Hypothalamus (tissue), 51 donors: ENCODE measurements around the gene TLR3.
"Not testable (repeated sequence)": the region's sequence is repeated elsewhere in the genome, so short reads cannot be mapped to it uniquely, and the experiment has no call there.

ENCODE experiments used
- DNase-seq, 51 donors: peaks; one replicate each; lab custom pipeline; 2025; lab: John Stamatoyannopoulos, UW

Gene TLR3

DNA sequence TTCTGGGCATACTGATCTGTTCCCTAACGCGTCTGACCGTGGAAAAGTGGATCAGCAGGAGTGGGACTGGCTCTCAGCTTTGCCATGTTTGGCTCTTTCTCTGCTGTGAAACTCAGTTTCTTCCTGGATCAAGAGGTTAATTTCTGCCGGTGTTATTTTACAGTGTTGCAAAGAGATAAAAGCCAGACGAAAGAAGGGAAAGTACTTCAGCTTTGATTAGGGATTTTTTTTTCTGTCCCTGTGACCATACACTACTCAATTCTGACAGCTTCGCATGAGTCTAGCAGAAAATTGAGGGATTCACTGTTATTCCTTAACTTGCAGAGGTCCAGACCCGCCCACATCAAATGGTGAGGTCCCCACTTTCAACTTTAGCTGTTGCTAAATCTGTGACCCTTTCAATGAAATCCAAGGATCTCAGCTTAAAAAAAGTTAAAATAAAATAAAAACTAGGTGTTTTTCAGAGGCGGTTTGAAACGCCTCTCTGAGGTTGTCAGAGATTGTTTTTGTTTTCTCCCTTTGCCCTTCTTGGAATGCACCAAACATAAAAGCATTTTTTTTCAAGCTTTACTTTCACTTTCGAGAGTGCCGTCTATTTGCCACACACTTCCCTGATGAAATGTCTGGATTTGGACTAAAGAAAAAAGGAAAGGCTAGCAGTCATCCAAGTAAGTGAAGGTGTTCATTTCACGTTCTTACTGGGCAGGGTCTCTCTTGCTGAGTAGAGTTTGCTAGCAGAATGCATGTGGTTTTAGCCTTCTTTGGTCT, at the start of gene TLR3:
Gene TLR3, plus strand, starts transcription at position 576 of the 768 bp plus-strand sequence. CDS start 7,464 bp downstream, outside the sequence.
- peak in 2 of 51 donors; percentile 27 to 47 for DNase-seq

- no peak for DNase-seq
Measured at GRCh38 chr4:186019269-186019668, 49.7 kb upstream of the TLR3 start.

GRCh38 chr4:186020106-186020792, 48.7 kb upstream of the TLR3 start:
- no peak for DNase-seq

GRCh38 chr4:186020793-186021407, 48.1 kb upstream of the TLR3 start:
- DNase-seq: peak in 2 of 51 donors; percentile 19 to 49

DNA sequence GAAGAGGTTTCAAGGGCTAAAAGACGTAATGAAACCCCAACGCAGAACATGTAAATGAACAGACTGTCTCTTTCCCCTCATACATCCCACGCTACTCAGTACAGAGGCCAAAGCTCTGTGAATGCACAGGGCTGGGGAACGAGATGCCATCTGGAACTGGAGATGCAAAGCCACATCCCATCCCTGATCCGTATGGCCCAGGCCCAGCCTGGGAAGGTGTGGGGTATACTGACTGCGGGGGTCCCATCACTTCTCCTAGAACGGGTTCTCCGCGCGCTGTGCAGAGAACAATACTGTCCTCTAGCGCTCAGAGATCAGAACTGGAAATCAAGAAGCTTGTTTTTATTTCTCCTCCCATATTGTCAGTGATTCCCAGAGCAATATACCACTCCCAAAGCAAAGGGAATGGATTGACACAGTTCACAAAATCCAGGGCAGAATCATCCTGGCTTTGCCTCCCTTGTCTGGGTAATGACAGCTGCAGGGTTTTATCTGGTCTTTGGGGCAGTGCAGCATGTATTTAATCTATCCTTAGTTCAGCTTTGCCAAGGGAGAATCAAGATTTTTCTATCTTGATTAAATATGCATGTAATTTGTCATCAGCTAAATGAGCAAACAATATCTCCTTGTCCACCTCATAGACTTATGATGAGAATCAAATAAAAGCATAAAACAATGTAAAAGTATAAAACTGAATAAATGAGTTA, 47.3 kb upstream of the TLR3 start:
- peak in 25 of 51 donors; percentile 1 to 67 (median 15) for DNase-seq

GRCh38 chr4:186023975-186024374, 45.0 kb upstream of the TLR3 start:
- DNase-seq: no peak

DNA sequence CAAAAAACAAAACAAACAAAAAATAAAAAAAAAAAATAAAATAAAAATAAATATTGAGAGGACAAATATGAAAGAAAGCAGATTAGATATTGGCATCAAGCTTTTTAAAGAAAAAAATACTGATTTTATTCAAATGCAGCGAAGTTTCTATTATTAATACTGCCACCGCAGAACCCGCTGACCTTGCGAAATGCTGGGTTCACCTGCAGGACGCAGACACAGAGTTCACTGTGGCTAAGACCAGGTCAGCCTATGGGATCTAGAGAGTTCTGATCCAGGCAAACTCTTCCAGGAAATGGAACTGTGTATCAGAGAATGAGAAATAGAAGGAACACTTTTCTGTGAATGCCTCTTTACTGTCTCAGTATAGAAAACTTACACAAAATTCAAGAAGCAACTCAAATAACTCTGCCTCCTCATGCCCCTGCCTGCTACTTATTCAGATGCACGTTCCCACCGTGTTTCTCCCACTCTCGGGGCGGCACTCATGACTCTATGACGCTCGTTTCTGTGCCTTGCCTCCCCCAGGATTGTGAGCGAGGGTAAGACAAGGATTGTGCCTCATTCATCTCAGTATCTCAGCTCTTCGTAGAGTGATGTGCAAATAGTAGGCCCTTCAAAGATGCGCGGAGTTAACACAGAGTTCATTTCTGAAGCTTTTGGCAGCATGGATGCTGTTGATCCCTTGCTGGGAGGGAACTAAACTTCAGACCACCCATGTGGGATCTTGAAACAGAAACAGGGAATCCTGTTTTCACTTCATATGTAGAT, 44.1 kb upstream of the TLR3 start:
- peak in 2 of 51 donors; percentile 16 to 27 for DNase-seq

DNA sequence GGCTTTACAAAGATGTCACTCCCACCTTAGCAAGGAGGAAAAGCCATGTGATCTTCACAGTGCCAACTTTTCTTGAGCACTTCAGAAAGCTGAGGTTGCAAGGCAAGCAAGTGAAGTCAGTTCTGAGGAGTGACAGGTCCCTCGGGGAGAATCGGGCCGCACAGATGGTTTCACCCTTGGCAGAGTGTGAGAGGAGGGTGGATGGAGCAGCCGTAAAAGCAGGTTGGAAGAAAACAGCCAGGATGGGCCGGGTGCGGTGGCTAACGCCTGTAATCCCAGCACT, 43.6 kb upstream of the TLR3 start:
- DNase-seq: no peak

GRCh38 chr4:186027405-186027804, 41.6 kb upstream of the TLR3 start:
- no peak for DNase-seq

GRCh38 chr4:186029571-186030398, 39.2 kb upstream of the TLR3 start:
- DNase-seq: peak in 34 of 51 donors; percentile 3 to 64 (median 22)

GRCh38 chr4:186030399-186030775, 38.6 kb upstream of the TLR3 start:
- no peak for DNase-seq

DNA sequence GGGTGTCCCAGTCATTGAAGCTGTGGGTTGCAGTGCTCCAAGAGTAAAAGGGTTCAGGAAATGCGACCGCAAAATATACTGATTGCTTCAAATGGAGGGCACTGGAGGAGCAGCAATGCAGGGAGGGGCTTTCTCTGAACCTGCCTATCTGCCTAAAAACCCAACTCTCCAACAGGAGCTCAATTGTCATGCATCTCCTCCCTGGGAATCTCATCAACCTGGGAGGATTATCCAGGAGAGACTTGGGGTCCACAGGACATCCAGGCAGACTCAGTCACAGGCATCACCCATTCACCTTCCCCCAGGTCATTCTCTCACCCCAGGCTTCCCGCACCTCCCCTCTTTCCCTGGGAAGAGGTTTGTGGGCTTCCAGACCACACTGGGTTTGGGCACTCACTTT, 38.2 kb upstream of the TLR3 start:
- no peak for DNase-seq

DNA sequence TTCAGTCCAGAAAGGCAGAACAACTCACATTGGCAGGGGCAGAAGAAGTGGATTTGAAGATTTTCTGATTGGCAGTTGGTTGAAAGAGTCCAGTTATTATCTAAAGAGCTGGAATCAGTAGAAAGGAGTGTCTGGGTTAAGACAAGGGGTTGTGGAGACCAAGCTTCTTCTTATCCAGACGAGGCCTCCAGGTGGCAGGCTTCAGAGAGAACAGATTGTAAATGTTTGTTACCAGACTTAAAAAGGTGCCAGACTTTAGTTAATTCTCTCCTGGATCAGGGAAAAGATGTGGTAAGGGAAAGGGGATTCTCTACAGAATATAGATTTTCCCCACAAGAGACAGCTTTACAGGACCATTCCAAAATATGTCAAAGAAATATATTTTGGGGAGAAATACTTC, 36.7 kb upstream of the TLR3 start:
- peak in 1 of 51 donors; percentile 8 for DNase-seq

DNA sequence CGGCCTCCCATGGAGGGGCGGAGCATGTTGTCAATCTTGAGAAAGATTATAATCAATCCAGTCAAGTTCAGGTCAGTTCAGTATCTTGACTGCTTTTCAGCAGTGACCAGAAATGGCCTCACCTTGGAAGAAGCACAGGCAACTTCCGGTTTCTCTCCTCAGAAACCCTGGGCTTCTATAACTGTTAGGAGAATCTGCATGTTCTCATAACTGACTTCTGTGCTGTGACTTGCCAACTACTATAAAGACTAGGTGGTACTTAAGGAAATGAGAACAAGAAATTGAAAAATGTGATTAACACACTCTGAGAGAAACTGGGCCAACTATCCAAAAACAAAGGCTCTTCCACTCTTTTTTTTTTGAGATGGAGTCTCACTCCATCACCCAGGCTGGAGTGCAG, 35.9 kb upstream of the TLR3 start:
- DNase-seq: no peak

- DNase-seq: not testable (repeated sequence)
Measured at GRCh38 chr4:186034613-186035012, 34.3 kb upstream of the TLR3 start.

GRCh38 chr4:186036976-186037581, 31.9 kb upstream of the TLR3 start:
- no peak for DNase-seq

GRCh38 chr4:186037692-186038658, 31.0 kb upstream of the TLR3 start:
- DNase-seq: peak in 26 of 51 donors; percentile 3 to 76 (median 19)

DNA sequence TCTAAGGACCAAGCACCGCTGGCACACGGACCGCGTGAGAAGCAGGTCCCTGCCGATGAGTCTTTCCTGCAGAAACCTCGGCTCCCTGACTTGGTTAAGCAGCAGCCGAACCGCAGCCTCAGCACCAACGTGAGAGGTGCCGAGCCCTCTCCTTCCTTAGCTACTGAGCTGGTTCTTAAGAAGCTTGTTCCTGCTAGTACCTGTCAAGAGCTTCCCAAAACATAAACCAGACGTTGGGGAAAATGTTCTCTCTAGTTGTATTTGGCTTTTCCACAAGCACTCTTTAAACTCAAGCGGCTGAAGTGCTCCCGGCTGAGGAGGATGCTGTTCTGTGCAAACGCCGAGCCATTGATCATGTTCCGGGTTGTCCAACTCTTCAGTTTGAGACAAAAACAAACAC, 29.3 kb upstream of the TLR3 start:
- DNase-seq: peak in 2 of 51 donors; percentile 5 to 29
